Epidermal melanocyte (primary cell): ENCODE measurements around the gene WSCD2.

ENCODE experiments used
- DNase-seq: peaks from one replicate; pipeline ENCODE4 v3.0.0; 2011; ENCODE audit warnings: low spot score; ENCODE audit not compliant: insufficient read length

WSCD2 gene

GRCh38 chr12:108231909-108232434 is 102.9 kb downstream of the WSCD2 start:
- DNase-seq: no peak

- no peak for DNase-seq
Measured at GRCh38 chr12:108232565-108232964, 103.5 kb downstream of the WSCD2 start.

GRCh38 chr12:108234158-108234557 is 105.1 kb downstream of the WSCD2 start:
- DNase-seq: no peak

GRCh38 chr12:108235197-108235984 is 106.3 kb downstream of the WSCD2 start:
- DNase-seq: no peak

- DNase-seq: no peak
Measured at GRCh38 chr12:108235985-108236263, 106.8 kb downstream of the WSCD2 start.

GRCh38 chr12:108236366-108236765 is 107.3 kb downstream of the WSCD2 start:
- no peak for DNase-seq

GRCh38 chr12:108237272-108237671 is 108.2 kb downstream of the WSCD2 start:
- DNase-seq: no peak

GRCh38 chr12:108238474-108238873 is 109.4 kb downstream of the WSCD2 start:
- DNase-seq: no peak

- DNase-seq: no peak
Measured at GRCh38 chr12:108239378-108239777, 110.3 kb downstream of the WSCD2 start.

- no peak for DNase-seq
Measured at GRCh38 chr12:108240027-108240785, 111.1 kb downstream of the WSCD2 start.

- DNase-seq: no peak
Measured at GRCh38 chr12:108240928-108241327, 111.8 kb downstream of the WSCD2 start.

GRCh38 chr12:108241986-108242703 is 113.1 kb downstream of the WSCD2 start:
- DNase-seq: no peak

- no peak for DNase-seq
Measured at GRCh38 chr12:108247130-108247529, 118.0 kb downstream of the WSCD2 start.

- no peak for DNase-seq
Measured at GRCh38 chr12:108248011-108248410, 118.9 kb downstream of the WSCD2 start.

GRCh38 chr12:108252523-108252922 is 123.4 kb downstream of the WSCD2 start:
- no peak for DNase-seq

- DNase-seq: no peak
Measured at GRCh38 chr12:108253540-108253939, 124.5 kb downstream of the WSCD2 start.

GRCh38 chr12:108254030-108254429 is 124.9 kb downstream of the WSCD2 start:
- DNase-seq: no peak

GRCh38 chr12:108254517-108255251 is 125.6 kb downstream of the WSCD2 start:
- no peak for DNase-seq

- DNase-seq: no peak
Measured at GRCh38 chr12:108255252-108255602, 126.1 kb downstream of the WSCD2 start.

GRCh38 chr12:108257004-108257403 is 127.9 kb downstream of the WSCD2 start:
- DNase-seq: no peak

GRCh38 chr12:108257610-108258106 is 128.6 kb downstream of the WSCD2 start:
- no peak for DNase-seq
